Stomach (tissue), 9 donors: ENCODE measurements around the gene ZNF580. TPM values are rescaled to one million over a fixed set of nuclear protein-coding genes. Genes with fewer than 3 reads are reported as not detected.

Experiments
- DNase-seq, 2 donors: peaks; one replicate each; pipeline versions ENCODE4 v3.0.0 to v3.0.0-alpha.2; 2013 to 2019
- H3K27ac ChIP-seq, 5 donors: fragments of 200-600 bp in 4 of 5; sonication (generic) in 4 of 5; one replicate each; pipeline ENCODE4 v1.5.1; 2013 to 2019; ENCODE audit warnings: mild to moderate bottlenecking in 1 of 5, moderate library complexity in 1 of 5
- H3K27me3 ChIP-seq, 3 donors: fragments of 200-600 bp; sonication (generic); one replicate each; pipeline ENCODE4 v1.5.1; 2017 to 2019; ENCODE audit warnings: mixed run types in 1 of 3
- H3K36me3 ChIP-seq, 4 donors: fragments of 200-600 bp; sonication (generic); 1 replicate in 3 of 4; 2 replicates in 1 of 4; pipeline ENCODE4 v1.5.1; 2016 to 2019
- H3K4me1 ChIP-seq, 4 donors: fragments of 200-600 bp; sonication (generic); one replicate each; pipeline ENCODE4 v1.5.1; 2016 to 2019
- H3K4me3 ChIP-seq, 4 donors: fragments of 200-600 bp; sonication (generic) in 3 of 4; one replicate each; pipeline ENCODE4 v1.5.1; 2016 to 2019; ENCODE audit warnings: mild to moderate bottlenecking in 1 of 4
- H3K9me3 ChIP-seq, 4 donors: fragments of 200-600 bp; sonication (generic); one replicate each; pipeline ENCODE4 v1.5.1; 2016 to 2019
- EP300 ChIP-seq: sonication (generic); formaldehyde crosslinking; IDR thresholded peaks from one replicate; pipeline ENCODE4 v1.6.1; 2017; ENCODE audit warnings: antibody characterized with exemption
- POLR2A ChIP-seq, 4 donors: fragments of 450-650 bp; IDR thresholded peaks; one replicate each; pipeline ENCODE4 v1.6.1; 2016; ENCODE audit warnings: antibody characterized with exemption in 4 of 4, control low read depth in 2 of 4, mild to moderate bottlenecking in 1 of 4, moderate library complexity in 1 of 4
- POLR2AphosphoS5 ChIP-seq, 3 donors: sonication (generic); formaldehyde crosslinking; IDR thresholded peaks; one replicate each; pipeline ENCODE4 v1.6.1; 2016; ENCODE audit warnings: antibody characterized with exemption in 3 of 3
- WGBS, 5 donors: extraction: QIAGEN DNeasy Blood & Tissue Kit in 3 of 5; methylation state at CpG; one replicate each; pipeline versions ENCODE4 v1.1.5 to v1.1.7; 2013 to 2018; 5-methylcytosine and 5-hydroxymethylcytosine counted together
- intact Hi-C: fragments of 100-400 bp; cut with DNase I; formaldehyde crosslinking; loops from one replicate; pipeline ENCODE4 v1.15.1; 2023; ENCODE audit warnings: low total_unique reads
- polyA plus RNA-seq, 3 donors: library from polyadenylated mRNA; stranded (reverse); fragments of 200-250 nt; gene quantifications; one replicate each; pipeline ENCODE4 v1.2.3, GENCODE V29; 2013
- total RNA-seq, 5 donors: library from RNA; depleted of rRNA; stranded (reverse); fragments of >200 nt; gene quantifications; one replicate each; pipeline versions ENCODE4 v1.1.0 to v1.2.3, GENCODE V29; 2014 to 2016
- TF ChIP-seq, protein P1 (sequence below), 7 experiments: fragments of 450-650 bp in 4 of 7; fragments of 200-600 bp in 3 of 7; sonication (generic) in 3 of 7; IDR thresholded peaks; one replicate each; pipeline ENCODE4 v1.5.1; 2016 to 2019; ENCODE audit warnings: antibody characterized with exemption in 7 of 7, control low read depth in 2 of 7, mild to moderate bottlenecking in 1 of 7
- donor health status: healthy with polysubstance abuse.
- donor health status: Bipolar disorder and iron deficiency.
- donor health status: healthy.

Gene ZNF580
- total and polyA plus RNA-seq, 8 donors = 10.6 to 55.0 (median 19.0) TPM; not detected in 1

DNA sequence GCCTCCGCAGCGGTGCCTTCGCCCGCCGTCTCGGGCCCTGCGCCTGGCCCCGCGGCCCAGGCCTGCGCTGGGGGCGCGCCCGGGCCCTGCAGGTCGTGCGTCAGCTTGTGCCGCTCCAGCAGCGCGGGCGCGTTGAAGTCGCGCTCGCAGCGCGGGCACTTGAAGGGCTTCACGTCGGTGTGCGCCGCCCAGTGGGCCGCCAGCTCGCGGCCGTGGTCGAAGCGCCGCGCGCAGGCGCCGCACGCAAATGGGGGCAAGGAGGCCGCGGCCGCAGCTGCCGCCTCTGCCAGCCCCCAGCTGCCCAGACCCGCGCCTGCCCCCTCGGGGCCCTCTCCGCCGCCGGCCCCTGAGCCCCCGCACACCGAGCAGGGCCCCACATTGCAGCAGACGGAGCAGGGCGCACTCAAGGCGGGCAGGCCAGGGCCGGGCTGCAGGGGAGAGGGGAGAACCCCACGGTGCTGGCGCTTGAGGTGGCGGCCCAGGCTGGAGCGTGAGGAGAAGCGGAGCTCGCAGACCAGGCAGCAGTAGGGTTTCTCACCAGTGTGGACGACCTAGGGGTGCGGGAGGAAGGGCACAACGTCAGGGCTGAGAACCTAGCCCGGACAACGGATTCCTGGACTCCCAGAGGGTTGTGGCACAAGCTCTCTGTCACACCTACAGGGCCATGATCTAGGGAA, 47.6 kb upstream of the ZNF580 start:
- no peak overlapping the region for H3K4me3 ChIP-seq
- TF ChIP-seq EP300 = no peak
- TF ChIP-seq, protein P1, sequence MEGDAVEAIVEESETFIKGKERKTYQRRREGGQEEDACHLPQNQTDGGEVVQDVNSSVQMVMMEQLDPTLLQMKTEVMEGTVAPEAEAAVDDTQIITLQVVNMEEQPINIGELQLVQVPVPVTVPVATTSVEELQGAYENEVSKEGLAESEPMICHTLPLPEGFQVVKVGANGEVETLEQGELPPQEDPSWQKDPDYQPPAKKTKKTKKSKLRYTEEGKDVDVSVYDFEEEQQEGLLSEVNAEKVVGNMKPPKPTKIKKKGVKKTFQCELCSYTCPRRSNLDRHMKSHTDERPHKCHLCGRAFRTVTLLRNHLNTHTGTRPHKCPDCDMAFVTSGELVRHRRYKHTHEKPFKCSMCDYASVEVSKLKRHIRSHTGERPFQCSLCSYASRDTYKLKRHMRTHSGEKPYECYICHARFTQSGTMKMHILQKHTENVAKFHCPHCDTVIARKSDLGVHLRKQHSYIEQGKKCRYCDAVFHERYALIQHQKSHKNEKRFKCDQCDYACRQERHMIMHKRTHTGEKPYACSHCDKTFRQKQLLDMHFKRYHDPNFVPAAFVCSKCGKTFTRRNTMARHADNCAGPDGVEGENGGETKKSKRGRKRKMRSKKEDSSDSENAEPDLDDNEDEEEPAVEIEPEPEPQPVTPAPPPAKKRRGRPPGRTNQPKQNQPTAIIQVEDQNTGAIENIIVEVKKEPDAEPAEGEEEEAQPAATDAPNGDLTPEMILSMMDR (IDR thresholded peaks at IDR 0.05) = no peak
- TF ChIP-seq POLR2A (IDR thresholded peaks at IDR 0.05) = no peak
- TF ChIP-seq POLR2AphosphoS5 (IDR thresholded peaks at IDR 0.05) = no peak
- H3K27me3 ChIP-seq = no peaks in the 10 kb centered on the region
- WGBS, 5 donors = 85 to 95% (median 90%) methylated on average over 2 to 68 of the region's 68 CpGs
- no peaks in the 10 kb centered on the region for H3K9me3 ChIP-seq
- no peak for DNase-seq
- H3K4me1 ChIP-seq = peaks cover 0 to 5% (median 1%) of the 10 kb centered on the region in 4 donors
- no peak overlapping the region for H3K27ac ChIP-seq
- intact Hi-C loops = no loop called here
- peaks cover 28 to 61% (median 56%) of the 10 kb centered on the region in 4 donors for H3K36me3 ChIP-seq

DNA sequence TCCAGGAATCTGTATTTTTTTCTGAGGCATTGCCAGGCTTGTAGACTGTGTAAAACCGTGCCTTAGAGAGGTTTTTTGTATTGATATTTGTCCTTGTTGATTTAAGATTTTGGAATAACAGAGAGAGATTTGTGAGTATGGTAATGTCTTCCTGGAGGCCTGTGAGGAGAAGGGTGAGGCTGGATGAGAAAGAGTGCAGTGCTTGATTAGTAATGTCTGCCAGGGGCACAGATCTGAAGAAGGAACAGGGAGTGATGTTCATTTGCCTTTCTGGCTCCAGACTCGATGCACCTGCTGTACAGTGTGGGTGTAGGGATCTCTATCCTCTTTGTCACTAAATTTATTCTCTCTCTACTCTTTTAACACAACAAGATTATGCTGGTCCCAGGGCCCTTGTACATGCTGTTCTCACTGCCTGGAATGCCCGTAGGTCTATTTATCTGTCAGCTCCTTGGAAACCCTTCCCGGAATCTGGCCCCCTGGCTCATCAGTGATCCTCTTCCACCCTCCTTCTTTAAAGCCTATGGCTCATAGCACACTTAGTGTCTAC, 45.7 kb upstream of the ZNF580 start:
- Histone ChIP-seq H3K4me3 (no peak overlapping the region), H3K36me3 (peaks cover 28 to 61% (median 56%) of the 10 kb centered on the region in 4 donors), H3K27me3 (no peaks in the 10 kb centered on the region), H3K27ac (no peak overlapping the region), H3K9me3 (no peaks in the 10 kb centered on the region), H3K4me1 (peaks cover 0 to 11% (median 5%) of the 10 kb centered on the region in 4 donors)
- intact Hi-C loops = no loop called here
- TF ChIP-seq EP300 (no peak), POLR2A (IDR thresholded peaks at IDR 0.05) (no peak), POLR2AphosphoS5 (IDR thresholded peaks at IDR 0.05) (no peak)
- TF ChIP-seq, protein P1 (IDR thresholded peaks at IDR 0.05) = no peak
- DNase-seq = no peak
- 77 to 90% (median 83%) methylated on average over 4 of the region's 4 CpGs for WGBS, 5 donors

- no peaks in the 10 kb centered on the region for H3K9me3 ChIP-seq
- H3K4me3 ChIP-seq = no peak overlapping the region
- peaks cover 28 to 61% (median 56%) of the 10 kb centered on the region in 4 donors for H3K36me3 ChIP-seq
- no peak overlapping the region for H3K27ac ChIP-seq
- TF ChIP-seq, protein P1 (IDR thresholded peaks at IDR 0.05) = no peak
- no peak for TF ChIP-seq POLR2AphosphoS5 (IDR thresholded peaks at IDR 0.05)
- TF ChIP-seq EP300 = no peak
- TF ChIP-seq POLR2A (IDR thresholded peaks at IDR 0.05) = no peak
- WGBS, 5 donors = 95 to 100% (median 98%) methylated on average over 3 of the region's 3 CpGs
- no peaks in the 10 kb centered on the region for H3K27me3 ChIP-seq
- peaks cover 7 to 20% (median 14%) of the 10 kb centered on the region in 4 donors for H3K4me1 ChIP-seq
- intact Hi-C loops = no loop called here
- DNase-seq = no peak
These were observed 44.5 kb upstream of the ZNF580 start for GRCh38 chr19:55596304-55596703.

DNA sequence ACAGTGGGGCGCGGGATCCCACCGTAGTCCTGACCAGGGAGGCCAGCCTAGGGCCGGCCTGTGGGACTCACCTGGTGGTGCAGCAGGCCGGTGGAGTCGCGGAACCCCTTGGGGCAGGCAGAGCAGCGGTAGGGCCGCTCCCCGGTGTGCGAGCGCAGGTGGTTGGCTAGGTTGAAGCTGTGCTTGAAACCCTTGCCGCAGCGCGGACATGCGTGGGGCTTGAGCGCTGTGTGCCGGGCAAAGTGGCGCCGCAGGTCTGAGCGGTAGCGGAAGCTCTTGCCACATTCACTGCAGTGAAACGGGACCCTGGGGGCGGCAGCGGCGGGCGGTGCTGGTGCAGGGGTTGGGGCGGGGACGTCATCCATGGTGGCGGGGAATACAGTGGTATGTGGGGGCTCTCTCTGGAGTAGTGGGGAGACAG, 43.3 kb upstream of the ZNF580 start:
- Histone ChIP-seq H3K27ac (peak overlapping the region in 1 of 5 donors; percentile 98), H3K27me3 (no peaks in the 10 kb centered on the region), H3K4me1 (peaks cover 7 to 31% (median 22%) of the 10 kb centered on the region in 4 donors), H3K36me3 (peaks cover 25 to 56% (median 52%) of the 10 kb centered on the region in 4 donors), H3K9me3 (no peaks in the 10 kb centered on the region), H3K4me3 (no peak overlapping the region)
- intact Hi-C loops = no loop called here
- DNase-seq = no peak
- 94 to 97% (median 96%) methylated on average over 27 to 30 of the region's 30 CpGs for WGBS, 5 donors
- no peak for TF ChIP-seq EP300
- no peak for TF ChIP-seq POLR2A (IDR thresholded peaks at IDR 0.05)
- no peak for TF ChIP-seq POLR2AphosphoS5 (IDR thresholded peaks at IDR 0.05)
- TF ChIP-seq, protein P1 (IDR thresholded peaks at IDR 0.05) = no peak
